HCEC 1CT (cell line): Measurements from ENCODE around the gene LHFPL6.

Source experiments
- DNase-seq: peaks from one replicate; pipeline ENCODE4 v3.0.0-alpha.2; 2017

LHFPL6 gene

GRCh38 chr13:39602614-39603366, at the start of gene LHFPL6:
LHFPL6 (minus strand) TSS chr13:39603193.
- DNase-seq, result peak; percentile 82

DNA sequence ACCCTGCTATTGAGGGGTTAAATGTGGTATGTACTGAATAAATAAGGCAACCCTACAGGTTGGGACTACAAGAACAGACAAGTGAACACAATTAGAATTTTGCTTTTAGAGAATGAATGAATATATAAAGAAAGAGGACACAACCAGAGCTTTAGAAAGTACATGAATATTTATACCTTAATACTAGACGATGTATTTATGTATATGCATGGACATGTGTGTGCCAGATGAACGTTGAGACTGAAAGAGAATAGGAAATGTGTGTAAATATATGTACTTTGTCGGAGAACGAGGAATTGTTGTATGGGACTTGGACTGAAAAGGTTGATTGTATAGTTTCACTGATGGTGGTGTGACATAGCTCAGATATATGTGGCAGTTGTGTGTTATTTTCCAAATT, 43.1 kb upstream of the LHFPL6 start:
- DNase-seq, result no peak

DNA sequence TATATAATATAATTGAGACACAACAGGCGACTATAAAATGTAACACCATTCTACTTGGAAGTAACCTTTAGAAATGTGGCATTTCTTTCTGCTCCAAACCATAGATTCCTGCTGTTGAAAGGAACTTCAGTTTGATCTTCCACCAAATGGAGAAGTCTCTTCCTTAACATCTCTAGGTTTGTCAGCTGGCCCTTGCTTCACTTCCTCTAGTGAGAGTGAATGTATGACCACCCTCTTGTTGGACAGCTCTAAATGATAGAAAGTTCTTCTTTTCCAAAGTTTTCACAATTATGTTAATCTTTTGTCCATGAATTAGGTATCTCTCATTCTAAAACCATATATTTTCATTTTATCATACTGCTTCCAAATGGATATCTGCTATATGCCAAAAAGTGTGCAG, 38.7 kb upstream of the LHFPL6 start:
- no peak for DNase-seq

GRCh38 chr13:39637890-39638289, 34.9 kb upstream of the LHFPL6 start:
- no peak for DNase-seq

- DNase-seq, result no peak
These were observed 32.6 kb upstream of the LHFPL6 start for GRCh38 chr13:39635564-39635963.

GRCh38 chr13:39632994-39633393, 30.0 kb upstream of the LHFPL6 start:
- DNase-seq, result no peak

GRCh38 chr13:39631307-39631706, 28.3 kb upstream of the LHFPL6 start:
- DNase-seq, result no peak

GRCh38 chr13:39623466-39623865, 20.5 kb upstream of the LHFPL6 start:
- no peak for DNase-seq

DNA sequence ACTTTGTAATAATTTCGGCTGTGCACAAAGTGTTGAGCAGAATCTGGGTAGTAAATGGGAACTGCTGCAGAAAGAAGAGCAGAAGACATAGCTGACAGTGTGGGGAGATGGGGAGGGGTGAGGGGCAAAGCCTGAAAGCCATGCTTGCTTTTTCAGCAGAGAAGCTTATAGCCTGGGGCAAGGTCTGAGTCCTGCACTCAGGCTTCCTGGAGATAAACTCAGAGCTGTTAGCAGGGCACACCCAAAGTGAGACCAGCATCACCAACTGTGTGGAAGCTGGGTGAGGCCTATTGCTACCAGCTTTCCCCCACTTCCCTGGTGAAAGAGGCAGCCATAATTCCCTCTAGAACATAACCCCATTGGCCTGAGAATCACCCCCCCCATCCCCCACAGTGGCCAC, 15.6 kb upstream of the LHFPL6 start:
- no peak for DNase-seq

DNA sequence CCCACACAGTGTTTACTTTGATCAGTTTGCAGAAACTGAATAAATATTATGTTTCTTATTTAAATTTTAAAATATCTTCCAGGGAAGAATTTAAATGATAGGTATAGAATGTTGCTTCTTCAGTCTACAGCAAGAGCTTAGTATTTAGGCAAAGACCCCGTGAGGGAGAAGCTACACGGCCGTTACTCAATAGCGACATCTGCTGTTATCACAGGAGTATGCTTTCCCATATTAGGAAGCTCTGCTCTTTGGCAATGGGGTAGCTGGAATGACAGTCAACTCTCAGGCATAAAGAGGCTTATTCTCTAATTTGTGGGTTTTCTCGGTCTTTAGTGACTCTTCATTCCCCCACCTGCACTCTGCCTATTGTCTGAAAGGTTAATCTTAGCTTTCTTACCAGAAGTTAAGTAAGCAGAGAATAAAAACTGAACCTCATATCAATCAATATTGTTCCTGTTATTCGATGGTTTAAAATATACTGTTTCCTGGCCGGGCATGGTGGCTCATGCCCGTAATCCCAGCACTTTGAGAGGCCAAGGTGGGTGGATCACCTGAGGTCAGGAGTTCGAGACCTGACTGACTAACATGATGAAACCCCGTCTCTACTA, 13.2 kb upstream of the LHFPL6 start:
- DNase-seq, result peak; percentile 67

- peak; percentile 57 for DNase-seq
These were observed 9.1 kb upstream of the LHFPL6 start for GRCh38 chr13:39612023-39612637.

DNA sequence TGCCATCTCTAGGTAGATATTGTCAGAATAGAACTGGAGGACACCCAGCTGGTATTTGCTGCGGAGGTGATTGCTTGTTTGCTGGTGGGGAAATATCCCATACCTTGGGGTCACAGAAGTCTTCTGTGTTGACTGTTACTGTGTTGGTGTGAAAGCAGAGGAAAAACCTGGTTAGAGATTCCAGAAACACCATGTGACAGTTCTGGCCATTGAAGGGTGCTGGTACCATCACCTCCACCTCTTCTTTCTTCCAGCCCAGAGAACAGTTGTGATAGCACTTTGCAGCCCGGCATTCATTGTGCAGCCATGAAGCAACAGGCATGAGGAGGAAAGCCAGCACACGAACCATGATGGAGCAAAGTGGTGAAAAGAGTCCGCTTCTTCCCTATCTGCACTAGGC, 4.9 kb upstream of the LHFPL6 start:
- no peak for DNase-seq

DNA sequence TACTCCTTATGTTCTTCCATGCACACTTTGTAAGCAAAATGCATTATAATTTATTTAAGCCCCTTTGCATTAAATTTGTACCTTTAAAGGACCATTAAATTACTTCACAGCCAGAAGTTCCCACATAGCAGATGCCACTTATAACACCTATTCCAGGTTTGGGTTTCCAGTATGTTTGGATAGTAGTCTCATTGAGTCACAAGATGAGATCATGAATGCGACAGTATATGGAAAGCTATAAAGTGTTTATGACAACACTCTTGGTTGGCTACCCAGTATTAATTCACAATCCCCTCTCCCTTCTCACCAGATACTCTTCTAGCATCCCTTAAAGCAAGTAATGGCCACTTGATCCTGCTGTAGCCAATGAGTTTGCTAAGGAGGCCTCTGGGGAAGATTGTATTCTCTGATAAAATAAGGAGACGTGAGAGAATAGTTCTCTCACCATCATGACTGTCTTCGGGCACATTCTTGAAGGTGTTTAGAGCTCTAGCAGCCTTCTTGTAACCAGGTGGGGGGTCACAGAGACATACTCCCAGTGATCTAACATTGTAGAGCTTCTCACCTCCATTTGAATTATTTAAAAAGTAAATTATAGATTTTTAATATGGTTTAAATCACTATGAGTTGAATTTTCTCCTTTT, 2.8 kb upstream of the LHFPL6 start:
- DNase-seq, result no peak

- no peak for DNase-seq
These were observed 1.8 kb upstream of the LHFPL6 start for GRCh38 chr13:39604756-39605155.

DNA sequence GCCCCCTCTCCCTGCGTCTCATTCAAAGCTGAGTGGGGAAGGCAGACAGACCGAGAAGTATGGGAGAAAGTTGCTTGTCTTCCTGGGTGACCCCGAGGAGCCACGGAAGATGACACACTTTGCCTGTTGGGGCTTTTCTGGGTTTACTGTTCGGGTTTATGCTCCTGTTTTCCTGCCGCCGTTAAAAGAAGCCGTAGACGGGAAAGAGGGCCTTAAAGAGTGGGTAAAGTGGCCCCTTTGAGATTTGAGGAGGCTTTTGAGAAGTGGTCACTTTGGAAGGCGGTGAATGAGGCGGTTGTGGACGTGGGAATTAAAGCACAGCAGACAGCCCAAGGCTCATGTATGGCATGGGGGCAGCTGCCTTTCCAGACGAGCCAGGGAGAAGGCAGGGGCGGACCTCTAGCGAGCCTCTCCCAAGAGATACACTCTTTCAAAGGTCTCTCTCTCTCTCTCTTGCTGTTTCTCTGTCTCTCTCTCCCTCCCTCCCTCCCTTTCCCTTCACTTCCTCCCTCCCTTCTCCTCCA, 493 bp upstream of the LHFPL6 start:
- peak; percentile 53 for DNase-seq

DNA sequence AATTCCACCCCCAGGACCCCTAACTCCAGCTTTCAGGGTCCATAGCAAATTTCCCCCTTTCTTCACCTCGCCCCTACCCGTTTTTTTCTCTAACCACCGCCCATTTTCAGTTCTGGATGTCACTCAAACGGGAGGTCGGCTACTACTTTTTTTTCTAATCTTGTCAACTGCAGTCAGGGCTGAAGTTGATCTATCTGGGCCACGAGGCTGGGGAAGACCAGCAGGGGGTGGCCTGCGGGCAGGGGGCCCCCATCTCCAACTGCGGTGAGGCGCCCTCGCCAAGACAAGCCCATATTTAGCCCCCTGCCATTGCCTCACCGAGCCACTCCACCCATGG, 748 bp downstream of the LHFPL6 start:
- peak; percentile 24 for DNase-seq

DNA sequence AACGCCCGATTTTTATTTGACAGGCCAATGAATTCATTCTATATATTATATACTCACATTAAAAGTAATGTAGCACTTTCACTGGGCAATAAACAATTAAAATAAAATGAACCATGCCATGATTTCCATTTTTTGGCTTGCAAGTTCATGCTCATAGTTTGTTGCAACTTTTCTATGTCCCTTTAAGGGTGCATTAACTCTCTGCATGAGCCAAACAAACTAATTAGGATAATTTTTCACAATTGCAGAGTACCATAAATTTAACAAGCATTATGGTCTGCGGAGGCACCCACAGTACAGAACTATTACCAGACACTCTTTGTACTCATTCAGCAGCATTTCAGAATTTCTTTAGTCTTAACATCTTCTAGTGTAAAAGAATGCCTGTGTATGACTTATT, 1.4 kb downstream of the LHFPL6 start:
- no peak for DNase-seq

DNA sequence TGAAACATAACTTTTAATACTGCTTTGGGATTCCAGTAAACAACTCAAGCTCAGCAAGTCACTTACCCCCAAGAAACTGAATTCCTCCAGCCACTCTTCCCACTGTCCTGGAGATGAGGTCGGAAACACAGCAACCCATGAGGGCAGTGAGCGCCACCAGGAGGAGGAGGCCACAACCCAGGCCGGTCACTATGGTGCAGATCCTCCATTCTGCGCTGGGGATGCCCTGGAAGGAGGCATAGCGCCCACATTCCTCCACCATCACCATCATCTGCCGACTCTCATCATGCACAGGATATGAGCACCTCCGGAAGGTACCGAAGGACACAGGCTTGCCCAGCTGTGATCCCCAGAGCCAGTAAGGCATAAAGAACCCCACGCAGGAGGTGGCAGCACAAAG, 2.2 kb downstream of the LHFPL6 start:
- peak; percentile 36 for DNase-seq

DNA sequence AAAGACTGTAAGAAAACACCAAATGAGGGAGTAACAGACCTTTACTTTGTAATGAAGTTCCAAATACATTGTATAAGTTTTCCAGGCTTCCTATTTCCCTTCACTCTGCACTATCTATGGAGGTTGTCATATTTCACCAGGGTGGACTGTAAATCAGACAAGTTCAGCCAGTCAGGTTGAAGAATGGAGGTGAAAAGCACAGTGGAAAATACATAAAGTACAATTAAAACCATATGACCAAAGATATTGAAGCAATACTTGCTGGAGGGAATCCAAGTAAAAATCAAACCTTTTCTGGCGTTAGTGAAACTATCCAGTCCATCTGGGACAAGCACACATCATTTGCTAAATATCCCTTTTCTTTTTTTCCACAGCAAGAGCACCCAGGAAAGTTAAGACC, 3.2 kb downstream of the LHFPL6 start:
- peak; percentile 35 for DNase-seq

DNA sequence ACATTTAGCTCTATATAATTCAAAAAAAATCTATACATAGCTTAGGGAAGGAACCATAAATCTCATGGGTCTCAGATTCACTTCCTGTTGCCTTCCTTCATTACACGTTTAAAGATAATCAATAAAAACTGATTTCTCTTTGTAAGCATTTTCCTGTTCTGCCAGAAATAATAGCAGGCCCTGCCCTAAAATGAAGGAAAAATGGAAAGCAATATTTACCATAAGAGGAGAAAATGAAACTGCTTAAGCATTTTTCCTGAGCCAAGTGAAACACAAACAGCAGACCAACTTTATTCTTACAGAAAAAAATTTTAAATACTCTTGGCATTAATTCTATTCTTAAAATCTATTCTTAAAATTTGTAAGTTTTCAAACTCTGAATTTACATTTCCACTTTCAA, 4.0 kb downstream of the LHFPL6 start:
- no peak for DNase-seq

- DNase-seq, result peak; percentile 42
These were observed 5.2 kb downstream of the LHFPL6 start for GRCh38 chr13:39597838-39598237.

GRCh38 chr13:39596685-39597084, 6.3 kb downstream of the LHFPL6 start:
- no peak for DNase-seq

GRCh38 chr13:39596176-39596575, 6.8 kb downstream of the LHFPL6 start:
- no peak for DNase-seq
